ENCODE data around the gene SNTB2. TPM values are rescaled to one million over a fixed set of nuclear protein-coding genes. Genes with fewer than 3 reads are reported as not detected.

SNTB2 gene
- total RNA-seq (2021) = 16.8 and 20.2 TPM in 2 replicates
- long read RNA-seq, full-length matches to known transcripts = 1 of 2 reads
- long read RNA-seq, partial matches to known transcripts = 0 of 2 reads
- long read RNA-seq, other reads (novel, unspliced or antisense) = 1 of 2 reads

DNA sequence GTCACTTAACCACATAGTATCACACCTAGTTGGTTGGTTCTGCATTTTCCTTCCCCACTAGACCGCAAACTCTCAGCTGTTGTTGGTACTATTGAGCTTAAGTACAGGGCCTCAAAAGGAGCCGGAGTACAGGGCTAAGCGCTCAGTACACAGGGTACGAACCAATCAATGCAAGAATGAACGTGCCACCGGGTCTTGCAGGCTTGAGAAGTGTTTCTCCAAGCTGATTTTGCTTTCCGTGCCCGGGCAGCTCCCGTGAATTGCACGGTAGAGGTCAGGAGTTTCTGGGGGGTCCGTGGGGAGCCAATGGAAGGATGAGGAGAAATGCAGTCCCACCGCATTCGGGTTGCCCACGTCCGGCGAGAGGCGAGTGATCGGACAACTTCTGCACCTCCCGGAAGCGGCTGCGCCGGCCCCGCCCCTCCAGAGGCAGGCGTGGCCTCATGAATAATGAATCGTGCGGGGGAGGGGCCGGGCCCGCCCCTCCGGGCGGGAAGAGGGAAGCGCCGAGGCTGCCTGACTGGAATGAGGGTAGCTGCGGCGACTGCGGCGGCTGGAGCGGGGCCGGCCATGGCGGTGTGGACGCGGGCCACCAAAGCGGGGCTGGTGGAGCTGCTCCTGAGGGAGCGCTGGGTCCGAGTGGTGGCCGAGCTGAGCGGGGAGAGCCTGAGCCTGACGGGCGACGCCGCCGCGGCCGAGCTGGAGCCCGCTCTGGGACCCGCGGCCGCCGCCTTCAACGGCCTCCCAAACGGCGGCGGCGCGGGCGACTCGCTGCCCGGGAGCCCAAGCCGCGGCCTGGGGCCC, at the start of gene SNTB2:
SNTB2 (plus strand) TSS at position 523 of the 804 bp plus-strand sequence; CDS start at position 526, 3 bp downstream.
- no peaks in the 10 kb centered on the region for H3K27me3 Mint-ChIP-seq (ENCODE audit: low read depth)
- no peak within 1 kb of the TSS for H2BK20ac ChIP-seq (ENCODE audit: low read depth, low read length, poor library complexity, severe bottlenecking)
- H4K5ac ChIP-seq (ENCODE audit: insufficient read length, low read depth, low read length) = peak within 1 kb of the TSS; percentile 15
- no peaks in the 10 kb centered on the region for H3K9me3 Mint-ChIP-seq
- no peak within 1 kb of the TSS for H2BK15ac ChIP-seq (ENCODE audit: low read depth, low read length)
- H2BK12ac ChIP-seq (ENCODE audit: insufficient read length, low read depth, low read length) = no peak within 1 kb of the TSS
- no peak within 1 kb of the TSS for H4K91ac ChIP-seq (ENCODE audit: insufficient read length, low read depth, low read length)
- no peak within 1 kb of the TSS for H2BK5ac ChIP-seq (ENCODE audit: insufficient read length, low read length)
- peaks cover 2% of the 10 kb centered on the region; the same call in 1 of the 2 replicates for H3K79me2 ChIP-seq (ENCODE audit: insufficient read depth, low read length)
- H3K9me3 ChIP-seq (ENCODE audit: control insufficient read depth, low read depth, low read length) = no peaks in the 10 kb centered on the region
- H3K23ac ChIP-seq (ENCODE audit: insufficient read length, low read depth, low read length) = no peak within 1 kb of the TSS
- peak within 1 kb of the TSS; percentile 6 for H3K27ac ChIP-seq (ENCODE audit: insufficient read length, low read depth, low read length)
- H2AFZ ChIP-seq (ENCODE audit: low read length) = peak within 1 kb of the TSS; percentile 86
- peak within 1 kb of the TSS; percentile 98 for H3K14ac ChIP-seq (ENCODE audit: insufficient read depth, low read length)
- no peaks in the 10 kb centered on the region for H4K20me1 ChIP-seq (ENCODE audit: control insufficient read depth, insufficient read depth, insufficient read length)
- peak within 1 kb of the TSS in 2 of 3 experiments; percentile 96; a peak in 5 of 7 replicates for H3K27ac Mint-ChIP-seq
- H3K4me2 ChIP-seq (ENCODE audit: insufficient read depth, insufficient read length, low read length) = peak within 1 kb of the TSS; percentile 100
- no peaks in the 10 kb centered on the region; the same call in 1 of the 2 replicates for H3K4me1 ChIP-seq (ENCODE audit: insufficient read depth, low read length)
- no CpG with 5 or more reads among the region's 69 CpGs for WGBS (ENCODE audit: extremely low coverage, insufficient read length, low lambda C conversion rate)
- no peak within 1 kb of the TSS for H3K4ac ChIP-seq (ENCODE audit: low read depth, low read length)
- DNase-seq = peak; percentile 93
- no peak within 1 kb of the TSS for H2BK120ac ChIP-seq (ENCODE audit: low read depth, low read length, poor library complexity, severe bottlenecking)
- peak within 1 kb of the TSS; percentile 89 to 90 for H3K4me3 Mint-ChIP-seq
- no peak within 1 kb of the TSS for H3K56ac ChIP-seq (ENCODE audit: insufficient read length, low read depth, low read length)
- H4K8ac ChIP-seq (replicated peaks; ENCODE audit: insufficient read length, low read depth, low read length) = no peak within 1 kb of the TSS
- H3K36me3 Mint-ChIP-seq (ENCODE audit: insufficient read depth in 1 of 3, low read depth in 3 of 3) = peaks cover 2 to 6% (median 5%) of the 10 kb centered on the region in 3 experiments; a peak in 6 of 7 replicates
- TF ChIP-seq, protein P1, sequence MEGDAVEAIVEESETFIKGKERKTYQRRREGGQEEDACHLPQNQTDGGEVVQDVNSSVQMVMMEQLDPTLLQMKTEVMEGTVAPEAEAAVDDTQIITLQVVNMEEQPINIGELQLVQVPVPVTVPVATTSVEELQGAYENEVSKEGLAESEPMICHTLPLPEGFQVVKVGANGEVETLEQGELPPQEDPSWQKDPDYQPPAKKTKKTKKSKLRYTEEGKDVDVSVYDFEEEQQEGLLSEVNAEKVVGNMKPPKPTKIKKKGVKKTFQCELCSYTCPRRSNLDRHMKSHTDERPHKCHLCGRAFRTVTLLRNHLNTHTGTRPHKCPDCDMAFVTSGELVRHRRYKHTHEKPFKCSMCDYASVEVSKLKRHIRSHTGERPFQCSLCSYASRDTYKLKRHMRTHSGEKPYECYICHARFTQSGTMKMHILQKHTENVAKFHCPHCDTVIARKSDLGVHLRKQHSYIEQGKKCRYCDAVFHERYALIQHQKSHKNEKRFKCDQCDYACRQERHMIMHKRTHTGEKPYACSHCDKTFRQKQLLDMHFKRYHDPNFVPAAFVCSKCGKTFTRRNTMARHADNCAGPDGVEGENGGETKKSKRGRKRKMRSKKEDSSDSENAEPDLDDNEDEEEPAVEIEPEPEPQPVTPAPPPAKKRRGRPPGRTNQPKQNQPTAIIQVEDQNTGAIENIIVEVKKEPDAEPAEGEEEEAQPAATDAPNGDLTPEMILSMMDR (conservative IDR thresholded peaks at IDR 0.05) = no peak
- H3K18ac ChIP-seq (ENCODE audit: insufficient read length, low read depth, low read length) = peak within 1 kb of the TSS; percentile 88
- peaks cover 12% of the 10 kb centered on the region for H3K23me2 ChIP-seq (ENCODE audit: insufficient read length, low read depth, low read length, poor library complexity, severe bottlenecking)
- peak within 1 kb of the TSS; percentile 87 for H3K9ac ChIP-seq (ENCODE audit: extremely low read depth, insufficient read length, low read length)
- no peak within 1 kb of the TSS for H3T11ph ChIP-seq (ENCODE audit: low read length)
- no peak within 1 kb of the TSS for H2AK5ac ChIP-seq (ENCODE audit: insufficient read length, low read length)
- H3K4me1 Mint-ChIP-seq = peaks cover 18 to 25% of the 10 kb centered on the region in 2 experiments
- H3K27me3 ChIP-seq (ENCODE audit: insufficient read depth, low read length) = no peaks in the 10 kb centered on the region
- H3K79me1 ChIP-seq (ENCODE audit: insufficient read depth, low read depth, low read length, poor library complexity, severe bottlenecking) = peaks cover 3% of the 10 kb centered on the region
